HEK293 (cell line): ENCODE results near the gene EXOC8.

Experiments used
- GFI1B ChIP-seq: fragments of 450-650 bp; formaldehyde crosslinking; IDR thresholded peaks from 2 replicates; pipeline ENCODE4 v1.5.1; 2016; ENCODE audit warnings: missing biosample characterization, missing genetic modification characterization
- MYNN ChIP-seq: fragments of 450-650 bp; formaldehyde crosslinking; IDR thresholded peaks from 2 replicates; pipeline ENCODE4 v1.5.1; 2016; ENCODE audit warnings: missing biosample characterization, missing genetic modification characterization, borderline replicate concordance
- REPIN1 ChIP-seq: fragments of 450-650 bp; formaldehyde crosslinking; IDR thresholded peaks from 2 replicates; pipeline ENCODE4 v1.5.1; 2017; ENCODE audit warnings: missing biosample characterization, missing genetic modification characterization, low read depth
- WT1 ChIP-seq: fragments of 450-650 bp; formaldehyde crosslinking; IDR thresholded peaks from 2 replicates; pipeline ENCODE4 v1.5.1; 2016; ENCODE audit warnings: missing biosample characterization, missing genetic modification characterization
- YY2 ChIP-seq: fragments of 450-650 bp; formaldehyde crosslinking; IDR thresholded peaks from 2 replicates; pipeline ENCODE4 v1.5.1; 2016; ENCODE audit warnings: missing biosample characterization, missing genetic modification characterization
- ZBTB17 ChIP-seq: fragments of 450-650 bp; formaldehyde crosslinking; IDR thresholded peaks from 2 replicates; pipeline ENCODE4 v1.5.1; 2016; ENCODE audit warnings: missing biosample characterization, missing genetic modification characterization
- ZBTB20 ChIP-seq: fragments of 450-650 bp; formaldehyde crosslinking; IDR thresholded peaks from 2 replicates; pipeline ENCODE4 v1.5.1; 2016; ENCODE audit warnings: missing biosample characterization, missing genetic modification characterization
- ZBTB48 ChIP-seq: fragments of 450-650 bp; formaldehyde crosslinking; IDR thresholded peaks from 2 replicates; pipeline ENCODE4 v1.5.1; 2016; ENCODE audit warnings: missing biosample characterization, missing genetic modification characterization
- ZFP69B ChIP-seq: fragments of 450-650 bp; formaldehyde crosslinking; IDR thresholded peaks from 2 replicates; pipeline ENCODE4 v1.5.1; 2016; ENCODE audit warnings: missing biosample characterization, missing genetic modification characterization
- ZIC2 ChIP-seq: fragments of 450-650 bp; formaldehyde crosslinking; IDR thresholded peaks from 2 replicates; pipeline ENCODE4 v1.5.1; 2016; ENCODE audit warnings: missing biosample characterization, missing genetic modification characterization
- ZNF266 ChIP-seq: fragments of 450-650 bp; formaldehyde crosslinking; IDR thresholded peaks from 2 replicates; pipeline ENCODE4 v1.5.1; 2016; ENCODE audit warnings: missing biosample characterization, missing genetic modification characterization, low read depth
- ZNF324 ChIP-seq: fragments of 450-650 bp; formaldehyde crosslinking; IDR thresholded peaks from 2 replicates; pipeline ENCODE4 v1.5.1; 2016; ENCODE audit warnings: missing biosample characterization, missing genetic modification characterization
- ZNF341 ChIP-seq: fragments of 450-650 bp; formaldehyde crosslinking; IDR thresholded peaks from 2 replicates; pipeline ENCODE4; 2016; ENCODE audit warnings: low read depth, missing biosample characterization, missing genetic modification characterization
- ZNF391 ChIP-seq: fragments of 450-650 bp; formaldehyde crosslinking; IDR thresholded peaks from 2 replicates; pipeline ENCODE4 v1.5.1; 2016; ENCODE audit warnings: low read depth, missing biosample characterization, missing genetic modification characterization, borderline replicate concordance
- ZNF423 ChIP-seq: fragments of 450-650 bp; formaldehyde crosslinking; IDR thresholded peaks from 2 replicates; pipeline ENCODE4 v1.5.1; 2016; ENCODE audit warnings: missing biosample characterization, missing genetic modification characterization
- ZNF426 ChIP-seq: fragments of 450-650 bp; formaldehyde crosslinking; IDR thresholded peaks from 2 replicates; pipeline ENCODE4 v1.5.1; 2017; ENCODE audit warnings: missing biosample characterization, missing genetic modification characterization, mild to moderate bottlenecking, inconsistent platforms, moderate library complexity
- ZNF596 ChIP-seq: fragments of 450-650 bp; IDR thresholded peaks from 2 replicates; pipeline ENCODE4 v1.5.0; 2018; ENCODE audit warnings: missing biosample characterization, mild to moderate bottlenecking, missing genetic modification characterization, moderate library complexity
- ZNF600 ChIP-seq: fragments of 450-650 bp; formaldehyde crosslinking; IDR thresholded peaks from 2 replicates; pipeline ENCODE4 v1.5.1; 2016; ENCODE audit warnings: missing biosample characterization, missing genetic modification characterization
- ZNF629 ChIP-seq: fragments of 450-650 bp; formaldehyde crosslinking; IDR thresholded peaks from 2 replicates; pipeline ENCODE4 v1.5.1; 2017; ENCODE audit warnings: missing biosample characterization, missing genetic modification characterization
- ZNF791 ChIP-seq: fragments of 450-650 bp; formaldehyde crosslinking; IDR thresholded peaks from 2 replicates; pipeline ENCODE4 v1.5.1; 2016; ENCODE audit warnings: missing biosample characterization, missing genetic modification characterization
- ZNF830 ChIP-seq: fragments of 450-650 bp; IDR thresholded peaks from 2 replicates; pipeline ENCODE4 v1.5.0; 2018; ENCODE audit warnings: missing biosample characterization, missing genetic modification characterization, low read depth, mild to moderate bottlenecking, moderate library complexity
- ZNF837 ChIP-seq: fragments of 450-650 bp; formaldehyde crosslinking; IDR thresholded peaks from 2 replicates; pipeline ENCODE4 v1.5.1; 2016; ENCODE audit warnings: missing biosample characterization, missing genetic modification characterization
- ZNF843 ChIP-seq: fragments of 450-650 bp; formaldehyde crosslinking; IDR thresholded peaks from 2 replicates; pipeline ENCODE4 v1.5.1; 2016; ENCODE audit warnings: missing biosample characterization, missing genetic modification characterization
- ZXDB ChIP-seq: fragments of 450-650 bp; formaldehyde crosslinking; IDR thresholded peaks from 2 replicates; pipeline ENCODE4 v1.5.1; 2016; ENCODE audit warnings: missing biosample characterization, missing genetic modification characterization
- TF ChIP-seq, protein P1 (sequence below): fragments of 450-650 bp; formaldehyde crosslinking; optimal IDR thresholded peaks from 2 replicates; pipeline ENCODE3; 2016; ENCODE audit warnings: missing biosample characterization, mild to moderate bottlenecking, missing genetic modification characterization
- TF ChIP-seq, protein P2 (sequence below): fragments of 450-650 bp; formaldehyde crosslinking; IDR thresholded peaks from 2 replicates; pipeline ENCODE4 v1.5.1; 2016; ENCODE audit warnings: missing biosample characterization, missing genetic modification characterization
- TF ChIP-seq, protein P3 (sequence below): fragments of 450-650 bp; formaldehyde crosslinking; IDR thresholded peaks from 2 replicates; pipeline ENCODE4 v1.5.1; 2016; ENCODE audit warnings: missing biosample characterization, missing genetic modification characterization
- TF ChIP-seq, protein P4 (sequence below): fragments of 450-650 bp; formaldehyde crosslinking; IDR thresholded peaks from 2 replicates; pipeline ENCODE4 v1.5.1; 2016; ENCODE audit warnings: missing biosample characterization, missing genetic modification characterization
- TF ChIP-seq, protein P5 (sequence below): fragments of 450-650 bp; formaldehyde crosslinking; IDR thresholded peaks from 2 replicates; pipeline ENCODE4 v1.5.1; 2016; ENCODE audit warnings: missing biosample characterization, missing genetic modification characterization
- TF ChIP-seq, protein P6 (sequence below): sonication (generic); formaldehyde crosslinking; IDR thresholded peaks from 2 replicates; pipeline ENCODE4 v1.8.1; 2022; ENCODE audit warnings: mild to moderate bottlenecking, moderate library complexity, missing genetic modification reagents

The EXOC8 gene

DNA sequence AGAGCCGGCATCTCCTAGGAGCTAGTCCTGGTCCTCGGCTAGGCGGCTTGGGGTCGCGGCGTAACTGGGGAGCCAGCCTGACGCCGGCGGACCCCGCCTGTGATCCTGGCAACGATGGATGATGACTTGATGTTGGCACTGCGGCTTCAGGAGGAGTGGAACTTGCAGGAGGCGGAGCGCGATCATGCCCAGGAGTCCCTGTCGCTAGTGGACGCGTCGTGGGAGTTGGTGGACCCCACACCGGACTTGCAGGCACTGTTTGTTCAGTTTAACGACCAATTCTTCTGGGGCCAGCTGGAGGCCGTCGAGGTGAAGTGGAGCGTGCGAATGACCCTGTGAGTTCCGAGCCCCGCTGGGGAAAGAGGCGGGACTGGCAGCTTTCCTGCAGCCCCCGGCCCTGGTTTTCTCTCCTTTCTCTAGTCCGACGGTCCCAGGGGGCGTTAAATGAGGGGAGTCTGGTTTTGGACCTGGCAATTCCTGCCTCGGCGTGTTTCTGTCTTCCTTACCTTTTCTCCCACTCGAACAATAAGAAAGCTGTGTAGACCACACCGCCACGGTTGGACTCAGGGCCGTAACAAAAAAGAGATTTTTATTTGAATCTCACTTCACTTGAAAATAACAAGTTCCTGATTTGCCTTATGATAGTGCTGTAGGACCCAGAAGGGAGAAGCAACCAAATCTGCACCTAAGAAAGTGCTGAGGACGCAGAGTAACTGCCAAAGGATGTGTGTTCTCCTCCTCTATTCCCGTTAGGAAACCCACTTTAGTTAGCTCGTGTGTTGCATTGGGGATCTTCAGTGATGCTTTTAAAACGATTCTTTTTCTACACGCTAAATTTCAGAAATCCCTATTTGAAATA lies 847 bp upstream of the EXOC8 start, which contains the start of gene SPRTN (continued):
- TF ChIP-seq, protein P1, sequence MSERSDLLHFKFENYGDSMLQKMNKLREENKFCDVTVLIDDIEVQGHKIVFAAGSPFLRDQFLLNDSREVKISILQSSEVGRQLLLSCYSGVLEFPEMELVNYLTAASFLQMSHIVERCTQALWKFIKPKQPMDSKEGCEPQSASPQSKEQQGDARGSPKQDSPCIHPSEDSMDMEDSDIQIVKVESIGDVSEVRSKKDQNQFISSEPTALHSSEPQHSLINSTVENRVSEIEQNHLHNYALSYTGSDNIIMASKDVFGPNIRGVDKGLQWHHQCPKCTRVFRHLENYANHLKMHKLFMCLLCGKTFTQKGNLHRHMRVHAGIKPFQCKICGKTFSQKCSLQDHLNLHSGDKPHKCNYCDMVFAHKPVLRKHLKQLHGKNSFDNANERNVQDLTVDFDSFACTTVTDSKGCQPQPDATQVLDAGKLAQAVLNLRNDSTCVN (tag by site-specific recombination): peak; percentile 15
- TF ChIP-seq, protein P2, sequence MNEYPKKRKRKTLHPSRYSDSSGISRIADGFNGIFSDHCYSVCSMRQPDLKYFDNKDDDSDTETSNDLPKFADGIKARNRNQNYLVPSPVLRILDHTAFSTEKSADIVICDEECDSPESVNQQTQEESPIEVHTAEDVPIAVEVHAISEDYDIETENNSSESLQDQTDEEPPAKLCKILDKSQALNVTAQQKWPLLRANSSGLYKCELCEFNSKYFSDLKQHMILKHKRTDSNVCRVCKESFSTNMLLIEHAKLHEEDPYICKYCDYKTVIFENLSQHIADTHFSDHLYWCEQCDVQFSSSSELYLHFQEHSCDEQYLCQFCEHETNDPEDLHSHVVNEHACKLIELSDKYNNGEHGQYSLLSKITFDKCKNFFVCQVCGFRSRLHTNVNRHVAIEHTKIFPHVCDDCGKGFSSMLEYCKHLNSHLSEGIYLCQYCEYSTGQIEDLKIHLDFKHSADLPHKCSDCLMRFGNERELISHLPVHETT (tag by site-specific recombination): peak; percentile 73
- TF ChIP-seq ZNF837 (tag by site-specific recombination): no peak
- peak; percentile 11; the same call in 1 of the 2 replicates for TF ChIP-seq ZNF629 (tag by site-specific recombination)
- TF ChIP-seq ZNF423 (tag by site-specific recombination): 0 out of 2 replicates have a peak, but pooled peaks have one; percentile 45
- TF ChIP-seq ZIC2 (tag by site-specific recombination): peak; percentile 90
- peak; percentile 43; the same call in 1 of the 2 replicates for TF ChIP-seq REPIN1
- TF ChIP-seq ZNF391: peak; percentile 19; the same call in 1 of the 2 replicates
- TF ChIP-seq ZFP69B (tag by site-specific recombination): peak; percentile 100
- peak; percentile 53; the same call in 1 of the 2 replicates for TF ChIP-seq WT1 (tag by site-specific recombination)
- no peak for TF ChIP-seq ZNF791
- TF ChIP-seq ZXDB (tag by site-specific recombination): peak; percentile 57; the same call in 1 of the 2 replicates
- 0 out of 2 replicates have a peak, but pooled peaks have one; percentile 3 for TF ChIP-seq GFI1B (tag by site-specific recombination)
- TF ChIP-seq ZNF830 (tag by site-specific recombination): no peak
- TF ChIP-seq, protein P3, sequence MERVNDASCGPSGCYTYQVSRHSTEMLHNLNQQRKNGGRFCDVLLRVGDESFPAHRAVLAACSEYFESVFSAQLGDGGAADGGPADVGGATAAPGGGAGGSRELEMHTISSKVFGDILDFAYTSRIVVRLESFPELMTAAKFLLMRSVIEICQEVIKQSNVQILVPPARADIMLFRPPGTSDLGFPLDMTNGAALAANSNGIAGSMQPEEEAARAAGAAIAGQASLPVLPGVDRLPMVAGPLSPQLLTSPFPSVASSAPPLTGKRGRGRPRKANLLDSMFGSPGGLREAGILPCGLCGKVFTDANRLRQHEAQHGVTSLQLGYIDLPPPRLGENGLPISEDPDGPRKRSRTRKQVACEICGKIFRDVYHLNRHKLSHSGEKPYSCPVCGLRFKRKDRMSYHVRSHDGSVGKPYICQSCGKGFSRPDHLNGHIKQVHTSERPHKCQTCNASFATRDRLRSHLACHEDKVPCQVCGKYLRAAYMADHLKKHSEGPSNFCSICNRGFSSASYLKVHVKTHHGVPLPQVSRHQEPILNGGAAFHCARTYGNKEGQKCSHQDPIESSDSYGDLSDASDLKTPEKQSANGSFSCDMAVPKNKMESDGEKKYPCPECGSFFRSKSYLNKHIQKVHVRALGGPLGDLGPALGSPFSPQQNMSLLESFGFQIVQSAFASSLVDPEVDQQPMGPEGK (tag by site-specific recombination): peak; percentile 71; the same call in 1 of the 2 replicates
- peak; percentile 45; the same call in 1 of the 2 replicates for TF ChIP-seq MYNN (tag by site-specific recombination)
- TF ChIP-seq ZBTB20 (tag by site-specific recombination): no peak; the same call in 1 of the 2 replicates
- peak; percentile 74 for TF ChIP-seq ZNF324
- peak; percentile 61; the same call in 1 of the 2 replicates for TF ChIP-seq ZNF600 (tag by site-specific recombination)
- TF ChIP-seq, protein P4, sequence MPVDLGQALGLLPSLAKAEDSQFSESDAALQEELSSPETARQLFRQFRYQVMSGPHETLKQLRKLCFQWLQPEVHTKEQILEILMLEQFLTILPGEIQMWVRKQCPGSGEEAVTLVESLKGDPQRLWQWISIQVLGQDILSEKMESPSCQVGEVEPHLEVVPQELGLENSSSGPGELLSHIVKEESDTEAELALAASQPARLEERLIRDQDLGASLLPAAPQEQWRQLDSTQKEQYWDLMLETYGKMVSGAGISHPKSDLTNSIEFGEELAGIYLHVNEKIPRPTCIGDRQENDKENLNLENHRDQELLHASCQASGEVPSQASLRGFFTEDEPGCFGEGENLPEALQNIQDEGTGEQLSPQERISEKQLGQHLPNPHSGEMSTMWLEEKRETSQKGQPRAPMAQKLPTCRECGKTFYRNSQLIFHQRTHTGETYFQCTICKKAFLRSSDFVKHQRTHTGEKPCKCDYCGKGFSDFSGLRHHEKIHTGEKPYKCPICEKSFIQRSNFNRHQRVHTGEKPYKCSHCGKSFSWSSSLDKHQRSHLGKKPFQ (tag by site-specific recombination): 0 out of 2 replicates have a peak, but pooled peaks have one; percentile 12
- 0 out of 2 replicates have a peak, but pooled peaks have one; percentile 68 for TF ChIP-seq YY2
- TF ChIP-seq ZNF341 (tag by site-specific recombination): peak; percentile 35; the same call in 1 of the 2 replicates
- TF ChIP-seq, protein P5, sequence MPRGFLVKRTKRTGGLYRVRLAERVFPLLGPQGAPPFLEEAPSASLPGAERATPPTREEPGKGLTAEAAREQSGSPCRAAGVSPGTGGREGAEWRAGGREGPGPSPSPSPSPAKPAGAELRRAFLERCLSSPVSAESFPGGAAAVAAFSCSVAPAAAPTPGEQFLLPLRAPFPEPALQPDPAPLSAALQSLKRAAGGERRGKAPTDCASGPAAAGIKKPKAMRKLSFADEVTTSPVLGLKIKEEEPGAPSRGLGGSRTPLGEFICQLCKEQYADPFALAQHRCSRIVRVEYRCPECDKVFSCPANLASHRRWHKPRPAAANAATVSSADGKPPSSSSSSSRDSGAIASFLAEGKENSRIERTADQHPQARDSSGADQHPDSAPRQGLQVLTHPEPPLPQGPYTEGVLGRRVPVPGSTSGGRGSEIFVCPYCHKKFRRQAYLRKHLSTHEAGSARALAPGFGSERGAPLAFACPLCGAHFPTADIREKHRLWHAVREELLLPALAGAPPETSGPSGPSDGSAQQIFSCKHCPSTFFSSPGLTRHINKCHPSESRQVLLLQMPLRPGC (tag by site-specific recombination): peak; percentile 51; the same call in 1 of the 2 replicates
- no peak for TF ChIP-seq ZNF426
- TF ChIP-seq ZBTB17 (tag by site-specific recombination): peak; percentile 61; the same call in 1 of the 2 replicates
- TF ChIP-seq ZBTB48 (tag by site-specific recombination): peak; percentile 69; the same call in 1 of the 2 replicates
- TF ChIP-seq, protein P6, sequence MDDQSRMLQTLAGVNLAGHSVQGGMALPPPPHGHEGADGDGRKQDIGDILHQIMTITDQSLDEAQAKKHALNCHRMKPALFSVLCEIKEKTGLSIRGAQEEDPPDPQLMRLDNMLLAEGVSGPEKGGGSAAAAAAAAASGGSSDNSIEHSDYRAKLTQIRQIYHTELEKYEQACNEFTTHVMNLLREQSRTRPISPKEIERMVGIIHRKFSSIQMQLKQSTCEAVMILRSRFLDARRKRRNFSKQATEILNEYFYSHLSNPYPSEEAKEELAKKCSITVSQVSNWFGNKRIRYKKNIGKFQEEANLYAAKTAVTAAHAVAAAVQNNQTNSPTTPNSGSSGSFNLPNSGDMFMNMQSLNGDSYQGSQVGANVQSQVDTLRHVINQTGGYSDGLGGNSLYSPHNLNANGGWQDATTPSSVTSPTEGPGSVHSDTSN (CRISPR knock-in tag): peak; percentile 30
- no peak for TF ChIP-seq ZNF266
- 0 out of 2 replicates have a peak, but pooled peaks have one; percentile 4 for TF ChIP-seq ZNF596 (tag by site-specific recombination)
- 0 out of 2 replicates have a peak, but pooled peaks have one; percentile 66 for TF ChIP-seq ZNF843 (tag by site-specific recombination)
